ENCODE measurements around the gene PNPT1.

GRCh38 chr2:55609938-55610578 is 83.6 kb downstream of the PNPT1 start:
- TF ChIP-seq EZH2 (IDR thresholded peaks at IDR 0.05) = no peak
- TF ChIP-seq POLR2AphosphoS5 (IDR thresholded peaks at IDR 0.05; ENCODE audit: borderline replicate concordance, low read depth, low read length) = no peak
- TF ChIP-seq FOXP2 (optimal IDR thresholded peaks at IDR 0.05; ENCODE audit: control extremely low read depth, extremely low read length, insufficient read depth) = no peak
